ENCODE data around the gene STAP1.
A peak's percentile ranks its signal among the peaks of the same experiment; 100 is the strongest.

STAP1 gene

GRCh38 chr4:67556436-67556835 lies 2.1 kb upstream of the STAP1 start:
- no peak for DNase-seq

DNA sequence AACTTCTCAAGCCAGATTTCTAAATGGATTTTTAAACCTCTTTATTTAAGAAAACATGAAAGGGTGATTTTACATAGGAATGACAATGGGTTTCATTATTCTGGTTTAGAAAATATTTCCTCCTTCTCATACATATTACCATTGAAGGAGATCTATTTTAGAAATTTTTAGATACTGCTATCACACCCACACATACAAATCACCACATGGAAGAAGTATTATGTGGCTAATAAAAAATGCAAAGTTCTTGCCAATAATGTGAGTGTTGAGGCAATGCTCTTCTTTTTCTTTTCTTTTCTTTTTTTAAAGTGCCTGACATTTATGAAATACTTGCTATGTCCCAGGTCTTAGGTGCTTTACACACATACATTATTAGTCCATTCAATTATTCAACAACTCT lies 6.8 kb downstream of the STAP1 start:
- no peak for DNase-seq

- DNase-seq, result no peak
Measured at GRCh38 chr4:67566335-67566734, 7.8 kb downstream of the STAP1 start.

- peak; percentile 52 for DNase-seq
Measured at GRCh38 chr4:67568820-67569219, 10.3 kb downstream of the STAP1 start.

DNA sequence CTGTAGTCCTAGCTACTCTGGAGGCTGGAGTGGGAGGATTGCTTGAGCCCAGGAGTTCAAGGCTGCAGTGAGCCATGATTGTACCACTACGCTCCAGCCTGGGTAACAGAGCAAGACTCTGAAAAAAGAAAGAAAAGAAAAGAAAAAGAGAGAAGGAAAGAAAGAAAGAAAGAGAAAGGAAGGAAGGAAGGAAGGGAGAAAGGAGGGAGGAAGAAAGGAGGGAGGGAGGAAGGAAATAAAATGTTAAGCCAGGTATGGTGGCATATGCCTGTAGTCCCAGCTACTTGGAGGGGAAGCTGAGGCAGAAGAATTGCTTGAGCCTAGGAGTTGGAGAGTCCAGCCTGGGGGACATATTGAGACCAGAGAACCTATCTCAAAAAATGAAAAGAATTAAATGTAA lies 12.0 kb downstream of the STAP1 start:
- no peak for DNase-seq

GRCh38 chr4:67571975-67572374 lies 13.4 kb downstream of the STAP1 start:
- DNase-seq, result no peak

DNA sequence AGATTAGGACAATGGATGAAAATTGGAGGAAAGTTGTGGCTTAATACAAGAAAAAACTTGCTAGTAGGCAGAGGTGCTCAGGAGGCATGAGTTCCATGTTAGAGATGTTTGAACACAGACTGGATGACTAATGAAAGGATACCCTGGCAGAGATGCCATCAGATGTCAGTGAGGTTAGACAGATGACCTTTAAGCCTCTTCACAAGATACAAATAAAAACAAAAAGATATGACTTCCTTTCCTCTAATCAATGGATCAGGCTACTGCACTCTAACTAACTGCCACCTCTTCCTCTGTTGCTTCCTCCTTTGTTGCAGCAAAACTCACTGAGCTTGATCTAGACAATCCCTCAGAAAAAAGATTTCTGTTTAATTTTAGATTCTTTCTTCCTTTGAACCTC lies 14.7 kb downstream of the STAP1 start:
- DNase-seq, result peak; percentile 69

GRCh38 chr4:67575232-67576058 lies 16.9 kb downstream of the STAP1 start:
- DNase-seq, result peak; percentile 94

GRCh38 chr4:67576059-67576466 lies 17.5 kb downstream of the STAP1 start:
- no peak for DNase-seq

GRCh38 chr4:67576538-67576937 lies 18.0 kb downstream of the STAP1 start:
- DNase-seq, result peak; percentile 18

GRCh38 chr4:67580577-67580976 lies 22.1 kb downstream of the STAP1 start:
- DNase-seq, result no peak

GRCh38 chr4:67581208-67581857 lies 22.8 kb downstream of the STAP1 start:
- no peak for DNase-seq

DNA sequence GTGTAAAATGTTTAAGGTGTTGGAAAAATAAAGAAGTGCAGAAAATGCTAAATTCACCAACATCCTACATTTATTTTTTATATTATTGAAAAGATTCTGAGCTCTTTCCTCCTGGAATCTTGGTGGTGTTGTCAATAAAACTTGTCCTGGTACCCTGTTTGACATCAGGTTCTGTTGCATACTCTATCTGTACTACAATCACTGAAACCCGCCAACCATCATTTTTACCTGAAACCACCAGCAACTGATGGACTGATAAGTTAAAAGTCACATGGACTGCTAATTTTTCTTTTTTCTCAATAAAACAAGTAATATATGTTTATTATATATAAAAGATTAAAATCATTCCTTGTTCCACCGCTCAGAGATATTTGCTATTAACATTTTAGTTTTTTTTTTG lies 23.4 kb downstream of the STAP1 start:
- DNase-seq, result no peak

GRCh38 chr4:67584496-67584895 lies 26.0 kb downstream of the STAP1 start:
- DNase-seq, result no peak

DNA sequence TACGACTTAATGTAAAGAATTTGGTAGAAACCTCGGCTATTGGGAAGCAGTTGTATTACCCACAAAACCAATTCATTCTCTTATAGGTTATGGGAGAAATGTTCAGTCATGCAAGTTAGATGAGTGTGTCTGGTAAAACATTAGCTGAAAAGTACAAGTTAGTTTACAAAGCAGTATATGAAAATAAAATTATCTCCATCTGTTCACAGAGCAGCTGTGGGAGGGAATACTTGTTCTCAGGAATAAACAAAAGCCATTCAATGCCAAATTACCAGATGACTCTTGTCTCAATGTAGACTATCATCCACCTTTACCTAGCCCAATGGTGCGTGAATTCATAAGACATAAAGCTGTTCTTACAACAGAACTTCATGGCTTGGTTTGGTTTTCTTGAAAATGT lies 28.6 kb downstream of the STAP1 start:
- peak; percentile 6 for DNase-seq

GRCh38 chr4:67593741-67594175 lies 35.2 kb downstream of the STAP1 start:
- no peak for DNase-seq

DNA sequence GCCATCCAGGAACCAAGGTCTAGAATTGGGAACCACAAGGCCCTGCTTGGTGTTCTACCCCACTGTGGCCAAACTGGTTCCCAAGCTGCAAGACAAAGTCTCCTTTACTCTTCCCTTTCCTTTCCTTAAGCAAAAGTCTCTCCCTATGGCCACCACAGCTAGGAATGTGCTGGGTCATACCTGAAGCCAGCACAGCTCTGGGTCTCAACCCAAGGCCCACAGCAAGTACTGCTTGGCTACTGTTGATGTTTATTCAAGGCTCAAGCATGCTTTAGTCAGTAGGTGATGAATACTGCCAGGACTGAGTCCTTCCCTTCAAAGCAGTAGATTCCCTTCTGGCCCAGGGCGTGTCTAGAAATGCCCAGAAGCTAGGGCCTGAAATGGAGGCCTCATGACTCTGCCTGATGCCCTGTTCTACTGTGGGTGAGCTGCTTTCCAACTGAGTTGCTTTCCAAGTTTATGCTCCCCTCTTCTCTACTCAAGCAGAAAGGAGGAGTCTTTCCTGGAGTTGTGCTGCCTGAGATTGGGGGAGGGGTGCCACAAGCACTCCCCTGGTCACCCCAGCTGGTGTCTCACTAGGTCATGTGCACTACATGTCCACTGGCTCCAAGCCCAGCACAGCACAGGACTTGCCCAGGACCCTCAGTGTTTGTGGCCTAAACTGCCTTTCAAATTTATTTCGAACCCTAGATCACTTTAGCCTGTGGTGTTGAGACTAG lies 44.9 kb downstream of the STAP1 start:
- DNase-seq, result no peak

DNA sequence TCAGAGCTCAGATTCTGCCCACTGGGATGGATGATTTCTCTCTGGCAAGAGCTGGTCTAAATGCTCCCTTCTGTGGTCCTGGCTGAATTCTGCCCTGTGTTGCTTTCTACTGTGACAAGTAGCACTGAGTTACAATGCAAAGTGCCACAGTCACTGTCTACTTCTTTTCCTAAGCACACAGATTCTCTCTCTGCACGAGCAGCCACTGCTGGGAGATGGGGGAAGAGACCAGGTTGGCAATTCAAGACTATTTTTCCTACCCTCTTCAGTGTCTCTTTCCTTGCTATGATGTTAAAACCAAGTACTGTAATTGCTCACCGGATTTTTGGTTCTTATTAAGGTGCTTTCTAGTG lies 45.5 kb downstream of the STAP1 start:
- no peak for DNase-seq

DNA sequence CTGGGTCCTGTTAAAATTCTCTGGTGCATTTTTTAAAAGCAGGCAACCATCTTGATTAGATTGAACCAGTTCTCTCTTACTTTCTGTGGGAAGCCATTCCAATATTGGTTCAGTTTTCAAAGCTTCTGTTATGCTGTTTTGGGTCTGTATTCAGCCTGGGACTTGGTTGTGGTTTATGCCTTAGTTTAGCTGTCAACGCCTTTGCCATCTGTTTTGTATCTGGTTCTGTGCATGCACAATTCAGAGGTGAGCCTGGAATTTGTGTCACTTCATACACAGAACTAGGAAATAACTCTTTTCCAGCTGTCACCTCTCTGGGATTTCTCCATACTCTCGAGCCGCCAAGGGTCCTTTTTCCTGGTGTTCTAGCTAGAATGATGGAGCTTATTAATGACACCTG lies 46.2 kb downstream of the STAP1 start:
- no peak for DNase-seq

DNA sequence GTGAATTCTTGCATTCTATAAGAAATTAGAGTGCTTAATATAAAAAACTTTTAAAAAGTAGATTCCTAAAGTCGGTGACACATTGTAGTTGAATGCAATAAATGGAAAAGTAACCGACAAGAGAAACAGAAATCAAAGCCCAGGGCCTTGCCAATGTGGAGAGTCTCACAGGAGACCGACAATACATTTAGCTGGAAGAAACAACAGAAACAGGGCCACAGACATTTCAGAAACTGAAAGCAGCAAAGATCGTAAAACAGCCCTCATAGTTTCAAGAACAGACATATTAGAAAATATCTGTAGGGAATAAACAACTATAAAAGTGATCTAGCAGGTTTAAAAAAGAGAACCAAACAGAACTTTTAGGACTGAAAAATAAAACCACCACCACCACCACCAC lies 49.5 kb downstream of the STAP1 start:
- no peak for DNase-seq

- DNase-seq, result no peak
Measured at GRCh38 chr4:67614186-67614585, 55.7 kb downstream of the STAP1 start.

DNA sequence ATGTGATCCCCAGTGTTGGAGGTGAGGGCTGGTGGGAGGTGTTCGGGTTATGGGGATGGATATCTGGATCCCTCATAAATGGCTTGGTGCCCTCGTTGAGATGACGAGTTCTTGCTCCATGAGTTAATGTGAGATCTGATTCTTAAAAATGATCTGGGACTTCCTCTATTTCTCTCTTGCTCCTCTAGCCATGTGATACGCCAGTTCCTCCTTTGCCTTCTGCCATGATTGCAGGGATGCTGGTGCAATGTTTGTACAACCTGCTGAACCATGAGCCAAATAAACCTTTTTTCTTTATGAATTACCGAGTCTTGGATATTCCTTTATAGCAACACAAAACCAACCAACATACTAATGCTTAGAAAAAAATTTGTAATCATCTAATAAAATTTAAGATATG lies 56.6 kb downstream of the STAP1 start:
- DNase-seq, result no peak

- DNase-seq, result peak; percentile 7
Measured at GRCh38 chr4:67616478-67616877, 58.0 kb downstream of the STAP1 start.

- DNase-seq, result no peak
Measured at GRCh38 chr4:67624939-67625338, 66.4 kb downstream of the STAP1 start.

Data from DMS53 (cell line).